HepG2 (cell line): ENCODE measurements around the gene DGCR8. TPM values are rescaled to one million over a fixed set of nuclear protein-coding genes. Genes with fewer than 3 reads are reported as not detected.

Experiments
- ARID2 ChIP-seq: sonication (generic); formaldehyde crosslinking; IDR thresholded peaks from 2 replicates; pipeline ENCODE4 v1.8.1; 2022; ENCODE audit warnings: mild to moderate bottlenecking, missing genetic modification reagents, borderline replicate concordance
- KDM3A ChIP-seq: IDR thresholded peaks from 2 replicates; pipeline ENCODE4 v1.6.1; 2018; ENCODE audit warnings: low read depth, missing compliant biosample characterization
- KMT2A ChIP-seq: sonication (generic); formaldehyde crosslinking; IDR thresholded peaks from 2 replicates; pipeline ENCODE4 v1.4.0; 2020; ENCODE audit warnings: missing genetic modification reagents
- NFKB2 ChIP-seq: sonication (generic); formaldehyde crosslinking; IDR thresholded peaks from 2 replicates; pipeline ENCODE4 v1.4.0; 2020; ENCODE audit warnings: missing genetic modification reagents, borderline replicate concordance
- SRF ChIP-seq: IDR thresholded peaks from 2 replicates; pipeline ENCODE4 v1.6.1; 2011; ENCODE audit warnings: mild to moderate bottlenecking, low read depth, low read length, moderate library complexity
- TCF12 ChIP-seq, 2 experiments: fragments of 450-650 bp in 1 of 2; sonication (generic) in 1 of 2; formaldehyde crosslinking in 1 of 2; IDR thresholded peaks; 2 replicates each; pipeline versions ENCODE4 v1.6.1 to v1.8.0; 2017 to 2022; ENCODE audit warnings: antibody characterized with exemption in 1 of 2, mild to moderate bottlenecking in 1 of 2, missing genetic modification reagents in 1 of 2, moderate library complexity in 1 of 2
- THYN1 ChIP-seq: sonication (generic); formaldehyde crosslinking; IDR thresholded peaks from 2 replicates; pipeline ENCODE4 v1.8.1; 2023; ENCODE audit warnings: low read depth, mild to moderate bottlenecking, moderate library complexity, missing genetic modification reagents, borderline replicate concordance
- ZBTB1 ChIP-seq: sonication (generic); formaldehyde crosslinking; IDR thresholded peaks from 2 replicates; pipeline ENCODE4 v1.4.0; 2020; ENCODE audit warnings: missing genetic modification reagents, borderline replicate concordance
- ZFP36L1 ChIP-seq: sonication (generic); formaldehyde crosslinking; IDR thresholded peaks from 2 replicates; pipeline ENCODE4 v1.8.0; 2022; ENCODE audit warnings: mild to moderate bottlenecking, missing genetic modification reagents, moderate library complexity
- ZNF160 ChIP-seq: sonication (generic); formaldehyde crosslinking; IDR thresholded peaks from 2 replicates; pipeline ENCODE4 v1.8.0; 2022; ENCODE audit warnings: mild to moderate bottlenecking, inconsistent platforms, missing genetic modification reagents
- ZNF614 ChIP-seq: IDR thresholded peaks from 2 replicates; pipeline ENCODE4 v1.6.1; 2018; ENCODE audit warnings: missing biosample characterization, missing genetic modification reagents, inconsistent platforms, borderline replicate concordance
- ZNF672 ChIP-seq: sonication (generic); formaldehyde crosslinking; IDR thresholded peaks from 2 replicates; pipeline ENCODE4 v1.8.1; 2022; ENCODE audit warnings: missing genetic modification reagents
- ZNF773 ChIP-seq: sonication (generic); formaldehyde crosslinking; IDR thresholded peaks from 2 replicates; pipeline ENCODE4 v1.4.0; 2020; ENCODE audit warnings: missing genetic modification reagents, borderline replicate concordance
- polyA plus RNA-seq, 8 experiments: library from polyadenylated mRNA; depleted of rRNA in 3 of 8; stranded (reverse) in 7 of 8; unstranded in 1 of 8; fragments of >200 nt; fragmentation: Illumina TruSeq in 4 of 8; extraction: Trizol in 4 of 8; gene quantifications; 2 replicates each; pipeline versions ENCODE4 v1.2.1 to v1.2.3, GENCODE V29; 2011 to 2016; ENCODE audit warnings: low read depth in 4 of 8, missing spikeins in 1 of 8, mixed read lengths in 1 of 8; ENCODE audit not compliant: insufficient read depth in 1 of 8
- total RNA-seq, 5 experiments: library from RNA; depleted of rRNA; stranded (reverse); fragments of >200 nt; fragmentation: Illumina TruSeq; extraction: Trizol; gene quantifications; 2 replicates each; pipeline ENCODE4 v1.2.3, GENCODE V29; 2016; ENCODE audit warnings: low read depth in 1 of 5
- TF ChIP-seq, protein P1 (sequence below): sonication (generic); formaldehyde crosslinking; IDR thresholded peaks from 2 replicates; pipeline ENCODE4 v1.4.0; 2020; ENCODE audit warnings: missing genetic modification reagents
- TF ChIP-seq, protein P2 (sequence below): sonication (generic); formaldehyde crosslinking; IDR thresholded peaks from 2 replicates; pipeline ENCODE4 v1.4.0; 2020; ENCODE audit warnings: mild to moderate bottlenecking, low read depth, missing genetic modification reagents
- TF ChIP-seq, protein P3 (sequence below): sonication (generic); formaldehyde crosslinking; IDR thresholded peaks from 2 replicates; pipeline ENCODE4 v1.4.0; 2020; ENCODE audit warnings: missing genetic modification reagents, borderline replicate concordance
- TF ChIP-seq, protein P4 (sequence below): sonication (generic); formaldehyde crosslinking; IDR thresholded peaks from 2 replicates; pipeline ENCODE4 v1.5.1; 2020; ENCODE audit warnings: mild to moderate bottlenecking, moderate library complexity, missing genetic modification reagents

Gene DGCR8
- total and polyA plus RNA-seq, 2 of the 13 experiments (the other 11 are each of a cell fraction or from before 2014, with no cell fraction given): 10.2 to 23.2 TPM

DNA sequence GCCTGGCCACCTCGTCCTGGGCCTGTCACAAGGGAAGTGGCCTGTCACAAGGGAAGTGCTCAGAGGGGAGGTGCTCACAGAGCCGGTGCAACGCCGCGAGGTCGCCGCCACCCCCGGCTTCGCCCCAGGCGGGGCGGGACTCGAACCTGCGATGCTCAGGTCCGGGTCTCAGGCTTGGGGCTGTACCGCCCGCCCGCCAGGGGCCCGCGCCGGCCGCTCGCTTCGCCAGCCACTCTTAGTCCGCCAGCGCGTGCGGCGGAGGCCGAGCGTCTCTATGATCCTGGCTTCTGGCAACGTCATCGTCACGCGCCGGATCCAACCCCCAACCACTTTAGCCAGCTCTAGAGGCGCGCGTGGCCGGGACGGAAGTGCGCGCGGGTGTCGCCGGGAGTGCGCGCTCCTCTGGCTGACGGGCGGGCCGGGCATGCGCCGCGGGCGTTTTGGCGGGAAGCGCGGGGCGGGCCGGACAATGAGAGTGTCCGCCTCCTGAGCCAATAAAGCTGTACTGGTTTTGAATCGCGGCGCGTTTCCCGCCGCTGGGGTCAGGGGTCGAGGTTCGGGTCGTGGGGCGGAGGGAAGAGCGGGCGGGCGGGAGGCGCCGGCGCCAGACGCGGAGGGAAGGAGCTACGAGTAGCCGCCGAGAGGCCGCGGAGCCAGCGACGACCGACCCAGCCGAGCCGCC is 37.1 kb downstream of the DGCR8 start, which contains the start of gene TRMT2A (continued):
- TF ChIP-seq ZNF614: peak; percentile 93
- TF ChIP-seq ZNF160 (CRISPR knock-in tag): peak; percentile 79
- TF ChIP-seq ARID2 (CRISPR knock-in tag): peak; percentile 32; the same call in 1 of the 2 replicates
- peak; percentile 82 for TF ChIP-seq ZFP36L1 (CRISPR knock-in tag)
- TF ChIP-seq ZNF672 (CRISPR knock-in tag): peak; percentile 86
- 0 out of 2 replicates have a peak, but pooled peaks have one; percentile 12 for TF ChIP-seq SRF
- TF ChIP-seq, protein P1, sequence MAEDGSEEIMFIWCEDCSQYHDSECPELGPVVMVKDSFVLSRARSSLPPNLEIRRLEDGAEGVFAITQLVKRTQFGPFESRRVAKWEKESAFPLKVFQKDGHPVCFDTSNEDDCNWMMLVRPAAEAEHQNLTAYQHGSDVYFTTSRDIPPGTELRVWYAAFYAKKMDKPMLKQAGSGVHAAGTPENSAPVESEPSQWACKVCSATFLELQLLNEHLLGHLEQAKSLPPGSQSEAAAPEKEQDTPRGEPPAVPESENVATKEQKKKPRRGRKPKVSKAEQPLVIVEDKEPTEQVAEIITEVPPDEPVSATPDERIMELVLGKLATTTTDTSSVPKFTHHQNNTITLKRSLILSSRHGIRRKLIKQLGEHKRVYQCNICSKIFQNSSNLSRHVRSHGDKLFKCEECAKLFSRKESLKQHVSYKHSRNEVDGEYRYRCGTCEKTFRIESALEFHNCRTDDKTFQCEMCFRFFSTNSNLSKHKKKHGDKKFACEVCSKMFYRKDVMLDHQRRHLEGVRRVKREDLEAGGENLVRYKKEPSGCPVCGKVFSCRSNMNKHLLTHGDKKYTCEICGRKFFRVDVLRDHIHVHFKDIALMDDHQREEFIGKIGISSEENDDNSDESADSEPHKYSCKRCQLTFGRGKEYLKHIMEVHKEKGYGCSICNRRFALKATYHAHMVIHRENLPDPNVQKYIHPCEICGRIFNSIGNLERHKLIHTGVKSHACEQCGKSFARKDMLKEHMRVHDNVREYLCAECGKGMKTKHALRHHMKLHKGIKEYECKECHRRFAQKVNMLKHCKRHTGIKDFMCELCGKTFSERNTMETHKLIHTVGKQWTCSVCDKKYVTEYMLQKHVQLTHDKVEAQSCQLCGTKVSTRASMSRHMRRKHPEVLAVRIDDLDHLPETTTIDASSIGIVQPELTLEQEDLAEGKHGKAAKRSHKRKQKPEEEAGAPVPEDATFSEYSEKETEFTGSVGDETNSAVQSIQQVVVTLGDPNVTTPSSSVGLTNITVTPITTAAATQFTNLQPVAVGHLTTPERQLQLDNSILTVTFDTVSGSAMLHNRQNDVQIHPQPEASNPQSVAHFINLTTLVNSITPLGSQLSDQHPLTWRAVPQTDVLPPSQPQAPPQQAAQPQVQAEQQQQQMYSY (CRISPR knock-in tag): peak; percentile 18; the same call in 1 of the 2 replicates
- TF ChIP-seq, protein P2, sequence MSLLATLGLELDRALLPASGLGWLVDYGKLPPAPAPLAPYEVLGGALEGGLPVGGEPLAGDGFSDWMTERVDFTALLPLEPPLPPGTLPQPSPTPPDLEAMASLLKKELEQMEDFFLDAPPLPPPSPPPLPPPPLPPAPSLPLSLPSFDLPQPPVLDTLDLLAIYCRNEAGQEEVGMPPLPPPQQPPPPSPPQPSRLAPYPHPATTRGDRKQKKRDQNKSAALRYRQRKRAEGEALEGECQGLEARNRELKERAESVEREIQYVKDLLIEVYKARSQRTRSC (CRISPR knock-in tag): no peak
- TF ChIP-seq KMT2A (CRISPR knock-in tag): peak; percentile 22; the same call in 1 of the 2 replicates
- TF ChIP-seq ZBTB1 (CRISPR knock-in tag): no peak
- TF ChIP-seq, protein P3, sequence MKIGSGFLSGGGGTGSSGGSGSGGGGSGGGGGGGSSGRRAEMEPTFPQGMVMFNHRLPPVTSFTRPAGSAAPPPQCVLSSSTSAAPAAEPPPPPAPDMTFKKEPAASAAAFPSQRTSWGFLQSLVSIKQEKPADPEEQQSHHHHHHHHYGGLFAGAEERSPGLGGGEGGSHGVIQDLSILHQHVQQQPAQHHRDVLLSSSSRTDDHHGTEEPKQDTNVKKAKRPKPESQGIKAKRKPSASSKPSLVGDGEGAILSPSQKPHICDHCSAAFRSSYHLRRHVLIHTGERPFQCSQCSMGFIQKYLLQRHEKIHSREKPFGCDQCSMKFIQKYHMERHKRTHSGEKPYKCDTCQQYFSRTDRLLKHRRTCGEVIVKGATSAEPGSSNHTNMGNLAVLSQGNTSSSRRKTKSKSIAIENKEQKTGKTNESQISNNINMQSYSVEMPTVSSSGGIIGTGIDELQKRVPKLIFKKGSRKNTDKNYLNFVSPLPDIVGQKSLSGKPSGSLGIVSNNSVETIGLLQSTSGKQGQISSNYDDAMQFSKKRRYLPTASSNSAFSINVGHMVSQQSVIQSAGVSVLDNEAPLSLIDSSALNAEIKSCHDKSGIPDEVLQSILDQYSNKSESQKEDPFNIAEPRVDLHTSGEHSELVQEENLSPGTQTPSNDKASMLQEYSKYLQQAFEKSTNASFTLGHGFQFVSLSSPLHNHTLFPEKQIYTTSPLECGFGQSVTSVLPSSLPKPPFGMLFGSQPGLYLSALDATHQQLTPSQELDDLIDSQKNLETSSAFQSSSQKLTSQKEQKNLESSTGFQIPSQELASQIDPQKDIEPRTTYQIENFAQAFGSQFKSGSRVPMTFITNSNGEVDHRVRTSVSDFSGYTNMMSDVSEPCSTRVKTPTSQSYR: peak; percentile 83
- no peak for TF ChIP-seq TCF12 (IDR thresholded peaks at IDR 0.05)
- peak; percentile 87 for TF ChIP-seq TCF12 (CRISPR knock-in tag; IDR thresholded peaks at IDR 0.05)
- no peak for TF ChIP-seq ZNF773 (CRISPR knock-in tag)
- 0 out of 2 replicates have a peak, but pooled peaks have one; percentile 75 for TF ChIP-seq KDM3A (CRISPR knock-in tag)
- TF ChIP-seq, protein P4, sequence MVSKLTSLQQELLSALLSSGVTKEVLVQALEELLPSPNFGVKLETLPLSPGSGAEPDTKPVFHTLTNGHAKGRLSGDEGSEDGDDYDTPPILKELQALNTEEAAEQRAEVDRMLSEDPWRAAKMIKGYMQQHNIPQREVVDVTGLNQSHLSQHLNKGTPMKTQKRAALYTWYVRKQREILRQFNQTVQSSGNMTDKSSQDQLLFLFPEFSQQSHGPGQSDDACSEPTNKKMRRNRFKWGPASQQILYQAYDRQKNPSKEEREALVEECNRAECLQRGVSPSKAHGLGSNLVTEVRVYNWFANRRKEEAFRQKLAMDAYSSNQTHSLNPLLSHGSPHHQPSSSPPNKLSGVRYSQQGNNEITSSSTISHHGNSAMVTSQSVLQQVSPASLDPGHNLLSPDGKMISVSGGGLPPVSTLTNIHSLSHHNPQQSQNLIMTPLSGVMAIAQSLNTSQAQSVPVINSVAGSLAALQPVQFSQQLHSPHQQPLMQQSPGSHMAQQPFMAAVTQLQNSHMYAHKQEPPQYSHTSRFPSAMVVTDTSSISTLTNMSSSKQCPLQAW (CRISPR knock-in tag): peak; percentile 55; the same call in 1 of the 2 replicates
- TF ChIP-seq NFKB2: peak; percentile 55; the same call in 1 of the 2 replicates
- TF ChIP-seq THYN1: no peak
